Parathyroid adenoma (tissue), 2 donors: Measurements from ENCODE around the gene AP3M1.

Source experiments
- H2AFZ ChIP-seq: fragments of 300-600 bp; sonication (generic); one replicate; pipeline ENCODE4 v1.7.0; 2017; ENCODE audit warnings: antibody characterized with exemption, mild to moderate bottlenecking
- H3K27ac ChIP-seq: fragments of 300-600 bp; sonication (generic); one replicate; pipeline ENCODE4 v1.7.0; 2017
- H3K27me3 ChIP-seq: fragments of 300-600 bp; sonication (generic); one replicate; pipeline ENCODE4 v1.7.0; 2017; ENCODE audit warnings: low read length; ENCODE audit not compliant: control insufficient read depth, insufficient read depth
- H3K36me3 ChIP-seq: fragments of 300-600 bp; sonication (generic); one replicate; pipeline ENCODE4 v1.7.0; 2017; ENCODE audit warnings: low read length; ENCODE audit not compliant: control insufficient read depth, insufficient read depth
- H3K4me1 ChIP-seq: fragments of 300-600 bp; sonication (generic); one replicate; pipeline ENCODE4 v1.7.0; 2017; ENCODE audit warnings: control low read depth
- H3K4me2 ChIP-seq: fragments of 300-600 bp; sonication (generic); one replicate; pipeline ENCODE4 v1.7.0; 2017; ENCODE audit warnings: low read length
- H3K4me3 ChIP-seq: fragments of 300-600 bp; sonication (generic); one replicate; pipeline ENCODE4 v1.7.0; 2017; ENCODE audit warnings: low read depth, low read length
- H3K79me2 ChIP-seq: fragments of 300-600 bp; sonication (generic); one replicate; pipeline ENCODE4 v1.7.0; 2017; ENCODE audit warnings: control low read depth
- H3K9ac ChIP-seq: fragments of 300-600 bp; sonication (generic); one replicate; pipeline ENCODE4 v1.7.0; 2017; ENCODE audit warnings: mild to moderate bottlenecking
- H3K9me3 ChIP-seq: fragments of 300-600 bp; sonication (generic); one replicate; pipeline ENCODE4 v1.7.0; 2017; ENCODE audit warnings: low read length; ENCODE audit not compliant: control insufficient read depth
- TF ChIP-seq, protein P1 (sequence below): fragments of 300-600 bp; sonication (generic); IDR thresholded peaks from one replicate; pipeline ENCODE4 v1.7.0; 2017; ENCODE audit warnings: antibody characterized with exemption, mild to moderate bottlenecking
- donor health status: primary hyperparathyroidism.

Gene AP3M1

DNA sequence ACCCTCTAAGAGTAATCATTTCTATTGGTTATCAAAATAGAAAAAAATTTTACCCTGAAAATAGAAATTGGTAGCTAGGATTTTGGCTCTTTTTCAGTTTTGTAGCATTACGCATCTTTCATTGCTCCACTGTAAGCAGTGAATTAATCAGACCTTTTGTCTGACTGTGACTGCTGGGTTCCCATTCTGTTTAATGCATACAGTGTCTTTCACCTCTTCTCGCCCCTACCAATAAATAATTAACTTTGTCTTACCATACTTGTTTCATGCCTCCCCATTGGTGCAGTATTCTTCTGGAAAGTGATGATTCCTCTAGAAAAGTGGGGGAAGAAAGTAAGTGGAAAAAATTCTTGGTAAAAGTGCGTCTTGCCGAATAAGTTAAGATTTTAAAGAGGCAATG is 73.2 kb downstream of the AP3M1 start:
- H3K4me2 ChIP-seq, result no peak overlapping the region
- TF ChIP-seq, protein P1, sequence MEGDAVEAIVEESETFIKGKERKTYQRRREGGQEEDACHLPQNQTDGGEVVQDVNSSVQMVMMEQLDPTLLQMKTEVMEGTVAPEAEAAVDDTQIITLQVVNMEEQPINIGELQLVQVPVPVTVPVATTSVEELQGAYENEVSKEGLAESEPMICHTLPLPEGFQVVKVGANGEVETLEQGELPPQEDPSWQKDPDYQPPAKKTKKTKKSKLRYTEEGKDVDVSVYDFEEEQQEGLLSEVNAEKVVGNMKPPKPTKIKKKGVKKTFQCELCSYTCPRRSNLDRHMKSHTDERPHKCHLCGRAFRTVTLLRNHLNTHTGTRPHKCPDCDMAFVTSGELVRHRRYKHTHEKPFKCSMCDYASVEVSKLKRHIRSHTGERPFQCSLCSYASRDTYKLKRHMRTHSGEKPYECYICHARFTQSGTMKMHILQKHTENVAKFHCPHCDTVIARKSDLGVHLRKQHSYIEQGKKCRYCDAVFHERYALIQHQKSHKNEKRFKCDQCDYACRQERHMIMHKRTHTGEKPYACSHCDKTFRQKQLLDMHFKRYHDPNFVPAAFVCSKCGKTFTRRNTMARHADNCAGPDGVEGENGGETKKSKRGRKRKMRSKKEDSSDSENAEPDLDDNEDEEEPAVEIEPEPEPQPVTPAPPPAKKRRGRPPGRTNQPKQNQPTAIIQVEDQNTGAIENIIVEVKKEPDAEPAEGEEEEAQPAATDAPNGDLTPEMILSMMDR, result no peak
- H3K4me3 ChIP-seq, result no peak overlapping the region
- no peaks in the 10 kb centered on the region for H3K9me3 ChIP-seq
- H3K36me3 ChIP-seq, result no peaks in the 10 kb centered on the region
- no peaks in the 10 kb centered on the region for H3K27me3 ChIP-seq
- no peaks in the 10 kb centered on the region for H3K79me2 ChIP-seq
- H3K27ac ChIP-seq, result no peak overlapping the region
- H3K4me1 ChIP-seq, result no peaks in the 10 kb centered on the region
- no peak overlapping the region for H3K9ac ChIP-seq
- no peak overlapping the region for H2AFZ ChIP-seq

DNA sequence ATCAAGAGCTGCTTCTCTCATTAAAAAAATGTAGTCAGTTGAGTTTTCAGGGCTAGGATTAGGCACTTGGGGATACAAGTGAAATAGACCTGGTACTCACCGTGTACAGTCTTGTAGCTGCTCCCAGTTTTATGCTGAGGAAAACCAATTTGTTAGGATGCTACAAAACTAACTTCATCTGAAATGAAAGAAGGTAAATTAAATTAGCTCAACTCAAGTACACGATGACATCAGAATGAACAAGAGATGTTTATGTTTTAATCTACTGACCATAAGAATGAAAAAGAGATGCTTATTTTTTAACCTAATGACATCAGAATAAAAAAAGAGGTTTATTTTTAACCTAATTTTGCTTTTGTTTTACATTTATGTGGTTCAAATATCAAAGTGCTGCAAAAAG is 73.7 kb downstream of the AP3M1 start:
- H3K4me1 ChIP-seq, result no peaks in the 10 kb centered on the region
- H3K36me3 ChIP-seq, result no peaks in the 10 kb centered on the region
- no peak overlapping the region for H3K27ac ChIP-seq
- H3K9ac ChIP-seq, result no peak overlapping the region
- H2AFZ ChIP-seq, result no peak overlapping the region
- no peaks in the 10 kb centered on the region for H3K79me2 ChIP-seq
- H3K4me2 ChIP-seq, result no peak overlapping the region
- H3K27me3 ChIP-seq, result no peaks in the 10 kb centered on the region
- TF ChIP-seq, protein P1, result no peak
- no peaks in the 10 kb centered on the region for H3K9me3 ChIP-seq
- no peak overlapping the region for H3K4me3 ChIP-seq

DNA sequence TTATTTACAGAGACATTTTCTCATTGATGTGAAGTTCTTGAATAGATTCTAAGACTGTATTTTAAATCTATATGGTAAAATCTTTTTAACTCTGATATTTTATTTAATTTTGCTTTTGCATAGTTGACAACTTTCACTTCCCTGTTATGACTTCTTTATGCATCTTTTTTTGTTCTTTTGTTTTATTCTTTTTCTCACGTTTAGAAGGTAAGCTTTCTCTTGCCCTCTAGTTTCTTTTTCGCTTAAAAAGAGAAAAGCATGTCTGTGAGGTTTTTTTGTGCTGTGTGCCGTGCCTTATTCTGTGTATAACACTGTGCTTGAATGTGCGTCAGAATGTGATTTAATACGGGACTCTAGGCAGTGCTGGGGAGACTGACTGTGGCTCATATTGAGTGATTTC is 74.7 kb downstream of the AP3M1 start:
- Histone ChIP-seq H3K9ac (no peak overlapping the region), H3K79me2 (no peaks in the 10 kb centered on the region), H3K4me1 (no peaks in the 10 kb centered on the region), H3K27me3 (no peaks in the 10 kb centered on the region), H3K27ac (no peak overlapping the region), H3K36me3 (no peaks in the 10 kb centered on the region), H3K9me3 (no peaks in the 10 kb centered on the region), H3K4me3 (no peak overlapping the region), H2AFZ (no peak overlapping the region), H3K4me2 (no peak overlapping the region)
- TF ChIP-seq, protein P1, result no peak

DNA sequence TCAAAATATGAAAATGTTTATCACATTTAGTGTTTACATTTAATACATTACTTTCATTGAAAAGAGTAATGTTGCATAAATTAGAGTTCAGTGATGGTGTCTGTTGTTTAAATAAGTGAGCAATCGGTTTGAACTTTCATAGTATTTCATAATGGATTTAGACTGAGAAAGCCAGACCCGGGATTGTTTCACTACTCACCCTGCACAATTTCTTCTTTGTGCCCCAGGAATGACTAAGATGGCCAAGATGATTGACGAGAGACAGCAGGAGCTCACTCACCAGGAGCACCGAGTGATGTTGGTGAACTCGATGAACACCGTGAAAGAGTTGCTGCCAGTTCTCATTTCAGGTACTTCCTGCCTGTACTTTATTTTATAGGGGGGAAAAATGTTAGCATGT is 78.1 kb downstream of the AP3M1 start:
- TF ChIP-seq, protein P1, result no peak
- H3K9me3 ChIP-seq, result no peaks in the 10 kb centered on the region
- H3K79me2 ChIP-seq, result peaks cover 2% of the 10 kb centered on the region
- no peak overlapping the region for H3K4me3 ChIP-seq
- H3K9ac ChIP-seq, result no peak overlapping the region
- H3K27me3 ChIP-seq, result no peaks in the 10 kb centered on the region
- H3K4me2 ChIP-seq, result no peak overlapping the region
- H3K27ac ChIP-seq, result no peak overlapping the region
- H3K4me1 ChIP-seq, result no peaks in the 10 kb centered on the region
- no peak overlapping the region for H2AFZ ChIP-seq
- no peaks in the 10 kb centered on the region for H3K36me3 ChIP-seq

DNA sequence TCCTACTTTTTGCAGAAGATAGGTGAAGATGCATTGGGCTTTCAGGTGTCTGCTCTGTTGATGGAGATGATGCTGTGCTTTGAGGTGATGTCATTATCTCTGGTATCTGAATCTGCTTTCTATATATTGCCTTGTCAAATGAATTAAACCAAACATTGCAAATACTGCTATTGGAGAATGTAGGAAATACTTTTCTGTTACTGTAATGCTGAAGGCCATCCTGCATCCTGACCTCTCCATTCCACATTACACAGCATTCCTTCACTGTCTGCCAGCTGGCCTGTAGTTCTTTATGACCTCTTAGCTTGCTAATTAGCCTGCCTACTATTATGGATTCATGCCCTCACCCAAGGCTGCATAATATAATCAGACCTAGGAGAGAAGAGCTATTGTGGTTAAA is 79.5 kb downstream of the AP3M1 start:
- H3K4me2 ChIP-seq, result no peak overlapping the region
- H3K9ac ChIP-seq, result no peak overlapping the region
- no peak overlapping the region for H2AFZ ChIP-seq
- no peak overlapping the region for H3K27ac ChIP-seq
- no peak overlapping the region for H3K4me3 ChIP-seq
- no peaks in the 10 kb centered on the region for H3K27me3 ChIP-seq
- H3K9me3 ChIP-seq, result no peaks in the 10 kb centered on the region
- H3K4me1 ChIP-seq, result no peaks in the 10 kb centered on the region
- TF ChIP-seq, protein P1, result no peak
- H3K36me3 ChIP-seq, result no peaks in the 10 kb centered on the region
- H3K79me2 ChIP-seq, result peaks cover 5% of the 10 kb centered on the region
